Mesenchymal stem cell (in vitro differentiated cells and primary cell): ENCODE measurements around the gene BRMS1L.
"Not testable (repeated sequence)": the region's sequence is repeated elsewhere in the genome, so short reads cannot be mapped to it uniquely, and the experiment has no call there.

Experiments used
- DNase-seq: peaks from one replicate; pipeline ENCODE4 v3.0.0-alpha.2; 2013
- H2AFZ ChIP-seq: one replicate; pipeline ENCODE4 v1.6.1; 2013; ENCODE audit warnings: low read depth, mild to moderate bottlenecking, control low read depth, inconsistent platforms, low read length, moderate library complexity
- H2AK5ac ChIP-seq: 2 replicates; pipeline ENCODE4 v1.6.1; 2013; ENCODE audit warnings: low read length, moderate library complexity, mild to moderate bottlenecking, inconsistent platforms; ENCODE audit not compliant: severe bottlenecking
- H2BK120ac ChIP-seq: one replicate; pipeline ENCODE4 v1.6.1; 2013; ENCODE audit warnings: low read depth, mild to moderate bottlenecking, inconsistent platforms, low read length, moderate library complexity
- H2BK12ac ChIP-seq, 2 experiments: one replicate each; pipeline ENCODE4 v1.6.1; 2013; ENCODE audit warnings: inconsistent platforms in 2 of 2, low read length in 2 of 2, mild to moderate bottlenecking in 2 of 2, moderate library complexity in 2 of 2, control low read depth in 1 of 2
- H2BK15ac ChIP-seq: one replicate; pipeline ENCODE4 v1.6.1; 2013; ENCODE audit warnings: mild to moderate bottlenecking, low read depth, inconsistent platforms; ENCODE audit not compliant: poor library complexity, severe bottlenecking
- H2BK5ac ChIP-seq: 2 replicates; pipeline ENCODE4 v1.6.1; 2013; ENCODE audit warnings: low read depth, mild to moderate bottlenecking, low read length, control low read depth, inconsistent platforms; ENCODE audit not compliant: poor library complexity, severe bottlenecking
- H3K14ac ChIP-seq, 2 experiments: one replicate each; pipeline ENCODE4 v1.6.1; 2013; ENCODE audit warnings: inconsistent platforms in 2 of 2, low read length in 2 of 2, control low read depth in 1 of 2, mild to moderate bottlenecking in 1 of 2, moderate library complexity in 1 of 2
- H3K18ac ChIP-seq, 2 experiments: one replicate each; pipeline ENCODE4 v1.6.1; 2013; ENCODE audit warnings: inconsistent platforms in 2 of 2, low read length in 2 of 2, control low read depth in 1 of 2, low read depth in 1 of 2, mild to moderate bottlenecking in 1 of 2
- H3K23ac ChIP-seq, 2 experiments: one replicate each; pipeline ENCODE4 v1.6.1; 2013; ENCODE audit warnings: inconsistent platforms in 2 of 2, low read length in 2 of 2, mild to moderate bottlenecking in 2 of 2, moderate library complexity in 2 of 2, control low read depth in 1 of 2
- H3K27ac ChIP-seq: 2 replicates; pipeline ENCODE4 v1.5.1; 2013; ENCODE audit warnings: mild to moderate bottlenecking, moderate library complexity, low read length, control low read depth, inconsistent platforms; ENCODE audit not compliant: poor library complexity, severe bottlenecking
- H3K27me3 ChIP-seq, 2 experiments: 2 replicates each; pipeline versions ENCODE4 v1.6.1 to v1.7.0; 2013; ENCODE audit warnings: low read length in 2 of 2, mild to moderate bottlenecking in 2 of 2, moderate library complexity in 2 of 2, control low read depth in 1 of 2, inconsistent platforms in 1 of 2; ENCODE audit not compliant: control insufficient read depth in 1 of 2, insufficient read depth in 1 of 2
- H3K36me3 ChIP-seq, 2 experiments: 2 replicates each; pipeline versions ENCODE4 v1.6.1 to v1.7.0; 2013; ENCODE audit warnings: low read length in 2 of 2, control low read depth in 1 of 2, inconsistent platforms in 1 of 2, low read depth in 1 of 2, mild to moderate bottlenecking in 1 of 2; ENCODE audit not compliant: insufficient read depth in 2 of 2, control insufficient read depth in 1 of 2
- H3K4ac ChIP-seq, 2 experiments: one replicate each; pipeline ENCODE4 v1.6.1; 2013; ENCODE audit warnings: inconsistent platforms in 2 of 2, low read length in 2 of 2, mild to moderate bottlenecking in 2 of 2, moderate library complexity in 2 of 2, control low read depth in 1 of 2, low read depth in 1 of 2
- H3K4me1 ChIP-seq: 2 replicates; pipeline ENCODE4 v1.6.1; 2013; ENCODE audit warnings: low read depth, low read length, control low read depth; ENCODE audit not compliant: control insufficient read depth, insufficient read depth
- H3K4me2 ChIP-seq: 2 replicates; pipeline ENCODE4 v1.6.1; 2013; ENCODE audit warnings: low read length, mild to moderate bottlenecking, inconsistent platforms; ENCODE audit not compliant: poor library complexity, severe bottlenecking
- H3K4me3 ChIP-seq, 2 experiments: 2 replicates each; pipeline versions ENCODE4 v1.5.1 to v1.7.0; 2013; ENCODE audit warnings: low read length in 2 of 2, mild to moderate bottlenecking in 2 of 2, control low read depth in 1 of 2, low read depth in 1 of 2; ENCODE audit not compliant: insufficient read depth in 1 of 2
- H3K79me1 ChIP-seq: replicated peaks from 2 replicates; pipeline ENCODE4 v1.6.1; 2013; ENCODE audit warnings: mild to moderate bottlenecking, control low read depth, low read length, inconsistent platforms; ENCODE audit not compliant: poor library complexity, severe bottlenecking
- H3K9ac ChIP-seq: 2 replicates; pipeline ENCODE4 v1.7.0; 2013; ENCODE audit warnings: mild to moderate bottlenecking, low read length, moderate library complexity
- H3K9me3 ChIP-seq: 2 replicates; pipeline ENCODE4 v1.7.0; 2013; ENCODE audit warnings: mild to moderate bottlenecking, low read length; ENCODE audit not compliant: control insufficient read depth
- H4K8ac ChIP-seq: one replicate; pipeline ENCODE4 v1.6.1; 2013; ENCODE audit warnings: inconsistent platforms, mild to moderate bottlenecking, low read length, moderate library complexity
- H4K91ac ChIP-seq: one replicate; pipeline ENCODE4 v1.6.1; 2013; ENCODE audit warnings: mild to moderate bottlenecking, low read length, inconsistent platforms
- WGBS: methylation state at CpG from one replicate; pipeline ENCODE4 v1.1.7; 2013; ENCODE audit warnings: mixed read lengths; 5-methylcytosine and 5-hydroxymethylcytosine counted together

BRMS1L gene

GRCh38 chr14:35822501-35822900 is 3.6 kb upstream of the BRMS1L start:
- no peak overlapping the region for H2BK15ac ChIP-seq
- H3K9me3 ChIP-seq: no peaks in the 10 kb centered on the region
- H3K4me1 ChIP-seq: peaks cover 3% of the 10 kb centered on the region
- H2BK5ac ChIP-seq: no peak overlapping the region
- H2BK120ac ChIP-seq: no peak overlapping the region
- H3K27me3 ChIP-seq: peaks cover 0 to 4% of the 10 kb centered on the region in 2 experiments
- WGBS: 100% methylated on average over 2 of the region's 3 CpGs
- H3K9ac ChIP-seq: no peak overlapping the region
- H3K4me2 ChIP-seq: no peak overlapping the region
- H3K4ac ChIP-seq: no peak overlapping the region
- H2AK5ac ChIP-seq: no peak overlapping the region
- DNase-seq: no peak
- H3K23ac ChIP-seq: no peak overlapping the region
- H2BK12ac ChIP-seq: no peak overlapping the region
- no peaks in the 10 kb centered on the region for H3K36me3 ChIP-seq
- H3K14ac ChIP-seq: no peak overlapping the region
- no peak overlapping the region for H4K8ac ChIP-seq
- H3K27ac ChIP-seq: no peak overlapping the region
- no peak overlapping the region for H3K4me3 ChIP-seq
- no peak overlapping the region for H2AFZ ChIP-seq
- H4K91ac ChIP-seq: no peak overlapping the region
- no peak overlapping the region for H3K18ac ChIP-seq
- no peaks in the 10 kb centered on the region for H3K79me1 ChIP-seq

GRCh38 chr14:35824446-35825165 is 1.5 kb upstream of the BRMS1L start:
- H2BK120ac ChIP-seq, H3K27ac ChIP-seq, H3K23ac ChIP-seq, H3K36me3 ChIP-seq, H4K91ac ChIP-seq, H3K4ac ChIP-seq, H3K14ac ChIP-seq, H4K8ac ChIP-seq, H2AFZ ChIP-seq, H2BK12ac ChIP-seq, H2AK5ac ChIP-seq, H3K4me1 ChIP-seq, H3K9me3 ChIP-seq, H3K4me3 ChIP-seq, H3K9ac ChIP-seq, H2BK15ac ChIP-seq, H3K18ac ChIP-seq, H3K79me1 ChIP-seq, H3K27me3 ChIP-seq, DNase-seq, H2BK5ac ChIP-seq, H3K4me2 ChIP-seq: not testable (repeated sequence)
- WGBS: 100% methylated on average over 4 of the region's 55 CpGs

- no peak overlapping the region for H4K91ac ChIP-seq
- no peak overlapping the region for H2BK5ac ChIP-seq
- H3K18ac ChIP-seq: no peak overlapping the region
- no peak overlapping the region for H2BK15ac ChIP-seq
- H3K27me3 ChIP-seq: peaks cover 0 to 3% of the 10 kb centered on the region in 2 experiments
- H3K4me3 ChIP-seq: peak overlapping the region in 1 of 2 experiments; percentile 97
- H3K4ac ChIP-seq: no peak overlapping the region
- no peaks in the 10 kb centered on the region for H3K9me3 ChIP-seq
- DNase-seq: no peak
- H2AK5ac ChIP-seq: no peak overlapping the region
- no peak overlapping the region for H2BK120ac ChIP-seq
- peak overlapping the region; percentile 98 for H3K9ac ChIP-seq
- no peak overlapping the region for H2AFZ ChIP-seq
- no peaks in the 10 kb centered on the region for H3K36me3 ChIP-seq
- H3K27ac ChIP-seq: no peak overlapping the region
- no peak overlapping the region for H3K23ac ChIP-seq
- H4K8ac ChIP-seq: no peak overlapping the region
- no peaks in the 10 kb centered on the region for H3K4me1 ChIP-seq
- H3K4me2 ChIP-seq: peak overlapping the region; percentile 79
- no peak overlapping the region for H3K14ac ChIP-seq
- WGBS: 0% methylated on average over 6 of the region's 6 CpGs
- H2BK12ac ChIP-seq: no peak overlapping the region
- peaks cover 7% of the 10 kb centered on the region for H3K79me1 ChIP-seq
These were observed 245 bp upstream of the BRMS1L start for GRCh38 chr14:35825968-35826217.

- no peak overlapping the region for H2BK15ac ChIP-seq
- no peaks in the 10 kb centered on the region for H3K27me3 ChIP-seq
- peaks cover 4 to 8% of the 10 kb centered on the region in 2 experiments for H3K36me3 ChIP-seq
- no peak overlapping the region for H2BK5ac ChIP-seq
- H3K79me1 ChIP-seq: peaks cover 14% of the 10 kb centered on the region
- H3K4me2 ChIP-seq: peak overlapping the region; percentile 86
- H2AK5ac ChIP-seq: no peak overlapping the region
- no peak overlapping the region for H3K23ac ChIP-seq
- H2BK120ac ChIP-seq: no peak overlapping the region
- no peaks in the 10 kb centered on the region for H3K4me1 ChIP-seq
- 0% methylated on average over 11 of the region's 11 CpGs for WGBS
- peak overlapping the region in 1 of 2 experiments; percentile 77 for H3K18ac ChIP-seq
- H4K8ac ChIP-seq: no peak overlapping the region
- H3K4me3 ChIP-seq: peak overlapping the region; percentile 86 to 97
- H3K27ac ChIP-seq: peak overlapping the region; percentile 41
- no peak overlapping the region for H4K91ac ChIP-seq
- no peak overlapping the region for H2BK12ac ChIP-seq
- no peak overlapping the region for H3K14ac ChIP-seq
- peak overlapping the region in 1 of 2 experiments; percentile 16 for H3K4ac ChIP-seq
- peak overlapping the region; percentile 98 for H3K9ac ChIP-seq
- H3K9me3 ChIP-seq: no peaks in the 10 kb centered on the region
- DNase-seq: no peak
- peak overlapping the region; percentile 72 for H2AFZ ChIP-seq
These were observed 846 bp downstream of the BRMS1L start for GRCh38 chr14:35826952-35827416.
